ENCODE results near the gene CASP2.
"Not testable (repeated sequence)": the region's sequence is repeated elsewhere in the genome, so short reads cannot be mapped to it uniquely, and the experiment has no call there.

CASP2 gene

GRCh38 chr7:143285470-143285778 lies 2.7 kb upstream of the CASP2 start:
- Histone ChIP-seq H3K36me3 (ENCODE audit: control insufficient read depth, insufficient read depth, low read length, severe bottlenecking) (no peaks in the 10 kb centered on the region), H3K9me3 (ENCODE audit: control insufficient read depth, low read length) (no peaks in the 10 kb centered on the region), H3K4me1 (ENCODE audit: control insufficient read depth, insufficient read depth, low read length) (peaks cover 9% of the 10 kb centered on the region), H3K27me3 (replicated peaks; ENCODE audit: control insufficient read depth, insufficient read depth, low read length) (no peaks in the 10 kb centered on the region), H3K9ac (ENCODE audit: low read length) (no peak overlapping the region), H3K4me3 (ENCODE audit: low read length) (no peak overlapping the region)
- DNase-seq (ENCODE audit: low read depth) = no peak

GRCh38 chr7:143285806-143286521 lies 2.2 kb upstream of the CASP2 start:
- Histone ChIP-seq H3K4me1 (ENCODE audit: control insufficient read depth, insufficient read depth, low read length) (peaks cover 9% of the 10 kb centered on the region), H3K9me3 (ENCODE audit: control insufficient read depth, low read length) (no peaks in the 10 kb centered on the region), H3K4me3 (ENCODE audit: low read length) (no peak overlapping the region), H3K9ac (ENCODE audit: low read length) (no peak overlapping the region), H3K27me3 (replicated peaks; ENCODE audit: control insufficient read depth, insufficient read depth, low read length) (no peaks in the 10 kb centered on the region), H3K36me3 (ENCODE audit: control insufficient read depth, insufficient read depth, low read length, severe bottlenecking) (no peaks in the 10 kb centered on the region)
- DNase-seq (ENCODE audit: low read depth) = no peak

GRCh38 chr7:143286522-143286890 lies 1.6 kb upstream of the CASP2 start:
- Histone ChIP-seq H3K36me3 (ENCODE audit: control insufficient read depth, insufficient read depth, low read length, severe bottlenecking) (no peaks in the 10 kb centered on the region), H3K4me3 (ENCODE audit: low read length) (no peak overlapping the region), H3K9me3 (ENCODE audit: control insufficient read depth, low read length) (no peaks in the 10 kb centered on the region), H3K9ac (ENCODE audit: low read length) (no peak overlapping the region), H3K27me3 (replicated peaks; ENCODE audit: control insufficient read depth, insufficient read depth, low read length) (no peaks in the 10 kb centered on the region), H3K4me1 (ENCODE audit: control insufficient read depth, insufficient read depth, low read length) (peaks cover 9% of the 10 kb centered on the region)
- DNase-seq (ENCODE audit: low read depth) = no peak

- DNase-seq (ENCODE audit: low read depth) = no peak
- H3K27me3 ChIP-seq (replicated peaks; ENCODE audit: control insufficient read depth, insufficient read depth, low read length) = no peaks in the 10 kb centered on the region
- peaks cover 7% of the 10 kb centered on the region for H3K36me3 ChIP-seq (ENCODE audit: control insufficient read depth, insufficient read depth, low read length, severe bottlenecking)
- peaks cover 9% of the 10 kb centered on the region for H3K4me1 ChIP-seq (ENCODE audit: control insufficient read depth, insufficient read depth, low read length)
- peak overlapping the region; percentile 73 for H3K4me3 ChIP-seq (ENCODE audit: low read length)
- H3K9me3 ChIP-seq (ENCODE audit: control insufficient read depth, low read length) = no peaks in the 10 kb centered on the region
- H3K9ac ChIP-seq (ENCODE audit: low read length) = peak overlapping the region; percentile 18
Measured at GRCh38 chr7:143287339-143287934, 714 bp upstream of the CASP2 start.

- DNase-seq (ENCODE audit: low read depth) = peak; percentile 68
- Histone ChIP-seq H3K4me3 (ENCODE audit: low read length) (peak overlapping the region; percentile 96), H3K4me1 (ENCODE audit: control insufficient read depth, insufficient read depth, low read length) (peaks cover 9% of the 10 kb centered on the region), H3K36me3 (ENCODE audit: control insufficient read depth, insufficient read depth, low read length, severe bottlenecking) (peaks cover 19% of the 10 kb centered on the region), H3K9me3 (ENCODE audit: control insufficient read depth, low read length) (no peaks in the 10 kb centered on the region), H3K9ac (ENCODE audit: low read length) (peak overlapping the region; percentile 93), H3K27me3 (replicated peaks; ENCODE audit: control insufficient read depth, insufficient read depth, low read length) (no peaks in the 10 kb centered on the region)
Measured at GRCh38 chr7:143288836-143289235, 685 bp downstream of the CASP2 start.

GRCh38 chr7:143289421-143289820 lies 1.3 kb downstream of the CASP2 start:
- peak overlapping the region; percentile 96 for H3K4me3 ChIP-seq (ENCODE audit: low read length)
- DNase-seq (ENCODE audit: low read depth) = peak; percentile 26
- peaks cover 25% of the 10 kb centered on the region for H3K36me3 ChIP-seq (ENCODE audit: control insufficient read depth, insufficient read depth, low read length, severe bottlenecking)
- H3K9me3 ChIP-seq (ENCODE audit: control insufficient read depth, low read length) = no peaks in the 10 kb centered on the region
- H3K9ac ChIP-seq (ENCODE audit: low read length) = peak overlapping the region; percentile 93
- no peaks in the 10 kb centered on the region for H3K27me3 ChIP-seq (replicated peaks; ENCODE audit: control insufficient read depth, insufficient read depth, low read length)
- H3K4me1 ChIP-seq (ENCODE audit: control insufficient read depth, insufficient read depth, low read length) = peaks cover 9% of the 10 kb centered on the region

- Histone ChIP-seq H3K9ac (ENCODE audit: low read length) (peak overlapping the region; percentile 93), H3K36me3 (ENCODE audit: control insufficient read depth, insufficient read depth, low read length, severe bottlenecking) (peaks cover 30% of the 10 kb centered on the region), H3K4me3 (ENCODE audit: low read length) (peak overlapping the region; percentile 96)
- not testable (repeated sequence) for H3K27me3 ChIP-seq (replicated peaks; ENCODE audit: control insufficient read depth, insufficient read depth, low read length); H3K4me1 ChIP-seq (ENCODE audit: control insufficient read depth, insufficient read depth, low read length); H3K9me3 ChIP-seq (ENCODE audit: control insufficient read depth, low read length); DNase-seq (ENCODE audit: low read depth)
Measured at GRCh38 chr7:143289888-143290287, 1.7 kb downstream of the CASP2 start.

GRCh38 chr7:143290293-143290692 lies 2.1 kb downstream of the CASP2 start:
- peaks cover 34% of the 10 kb centered on the region for H3K36me3 ChIP-seq (ENCODE audit: control insufficient read depth, insufficient read depth, low read length, severe bottlenecking)
- H3K4me1 ChIP-seq (ENCODE audit: control insufficient read depth, insufficient read depth, low read length) = peaks cover 9% of the 10 kb centered on the region
- no peak overlapping the region for H3K4me3 ChIP-seq (ENCODE audit: low read length)
- H3K9me3 ChIP-seq (ENCODE audit: control insufficient read depth, low read length) = no peaks in the 10 kb centered on the region
- no peaks in the 10 kb centered on the region for H3K27me3 ChIP-seq (replicated peaks; ENCODE audit: control insufficient read depth, insufficient read depth, low read length)
- no peak overlapping the region for H3K9ac ChIP-seq (ENCODE audit: low read length)
- DNase-seq (ENCODE audit: low read depth) = no peak

- no peak for DNase-seq (ENCODE audit: low read depth)
- H3K4me3 ChIP-seq (ENCODE audit: low read length) = no peak overlapping the region
- H3K9ac ChIP-seq (ENCODE audit: low read length) = no peak overlapping the region
- no peaks in the 10 kb centered on the region for H3K9me3 ChIP-seq (ENCODE audit: control insufficient read depth, low read length)
- H3K4me1 ChIP-seq (ENCODE audit: control insufficient read depth, insufficient read depth, low read length) = peaks cover 9% of the 10 kb centered on the region
- H3K36me3 ChIP-seq (ENCODE audit: control insufficient read depth, insufficient read depth, low read length, severe bottlenecking) = peaks cover 53% of the 10 kb centered on the region
- no peaks in the 10 kb centered on the region for H3K27me3 ChIP-seq (replicated peaks; ENCODE audit: control insufficient read depth, insufficient read depth, low read length)
Measured at GRCh38 chr7:143292876-143293275, 4.7 kb downstream of the CASP2 start.

GRCh38 chr7:143295870-143296269 lies 7.7 kb downstream of the CASP2 start:
- H3K4me1 ChIP-seq (ENCODE audit: control insufficient read depth, insufficient read depth, low read length) = peaks cover 10% of the 10 kb centered on the region
- no peak overlapping the region for H3K4me3 ChIP-seq (ENCODE audit: low read length)
- H3K36me3 ChIP-seq (ENCODE audit: control insufficient read depth, insufficient read depth, low read length, severe bottlenecking) = peaks cover 73% of the 10 kb centered on the region
- no peak overlapping the region for H3K9ac ChIP-seq (ENCODE audit: low read length)
- no peaks in the 10 kb centered on the region for H3K27me3 ChIP-seq (replicated peaks; ENCODE audit: control insufficient read depth, insufficient read depth, low read length)
- DNase-seq (ENCODE audit: low read depth) = peak; percentile 16
- H3K9me3 ChIP-seq (ENCODE audit: control insufficient read depth, low read length) = no peaks in the 10 kb centered on the region

- DNase-seq (ENCODE audit: low read depth) = peak; percentile 23
- Histone ChIP-seq H3K4me3 (ENCODE audit: low read length) (no peak overlapping the region), H3K27me3 (replicated peaks; ENCODE audit: control insufficient read depth, insufficient read depth, low read length) (no peaks in the 10 kb centered on the region), H3K4me1 (ENCODE audit: control insufficient read depth, insufficient read depth, low read length) (peaks cover 10% of the 10 kb centered on the region), H3K9me3 (ENCODE audit: control insufficient read depth, low read length) (no peaks in the 10 kb centered on the region), H3K9ac (ENCODE audit: low read length) (no peak overlapping the region), H3K36me3 (ENCODE audit: control insufficient read depth, insufficient read depth, low read length, severe bottlenecking) (peaks cover 81% of the 10 kb centered on the region)
Measured at GRCh38 chr7:143296686-143297085, 8.5 kb downstream of the CASP2 start.

GRCh38 chr7:143299346-143299745 lies 11.2 kb downstream of the CASP2 start:
- Histone ChIP-seq H3K9ac (ENCODE audit: low read length) (no peak overlapping the region), H3K4me1 (ENCODE audit: control insufficient read depth, insufficient read depth, low read length) (peaks cover 10% of the 10 kb centered on the region), H3K27me3 (replicated peaks; ENCODE audit: control insufficient read depth, insufficient read depth, low read length) (no peaks in the 10 kb centered on the region), H3K4me3 (ENCODE audit: low read length) (no peak overlapping the region), H3K9me3 (ENCODE audit: control insufficient read depth, low read length) (no peaks in the 10 kb centered on the region), H3K36me3 (ENCODE audit: control insufficient read depth, insufficient read depth, low read length, severe bottlenecking) (peaks cover 82% of the 10 kb centered on the region)
- peak; percentile 13 for DNase-seq (ENCODE audit: low read depth)
